ENCODE results near the gene KCNJ9.
A peak's percentile ranks its signal among the peaks of the same experiment; 100 is the strongest.

The KCNJ9 gene

DNA sequence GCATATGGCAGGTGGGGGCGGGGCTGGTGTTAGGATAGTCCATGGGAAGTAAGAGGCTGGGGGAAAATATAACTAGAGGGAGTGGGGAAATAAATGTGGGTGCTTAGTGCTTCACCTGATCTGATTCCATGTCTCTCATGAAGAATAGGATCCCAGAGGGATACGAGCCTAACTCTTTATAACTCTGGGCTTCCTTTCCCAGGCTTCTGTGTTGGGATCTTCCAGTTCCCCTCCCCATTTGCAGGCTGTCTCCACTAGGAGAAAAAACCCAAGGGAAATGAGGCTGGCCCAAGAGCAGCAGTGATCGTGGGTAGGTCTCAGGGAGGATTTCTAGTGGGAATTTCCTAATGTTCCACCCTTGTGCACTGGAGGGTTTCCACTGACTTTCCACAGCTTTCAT lies 1.6 kb downstream of the KCNJ9 start:
- H3K4me3 ChIP-seq (ENCODE audit: low read depth, low read length), result no peak overlapping the region
- TF ChIP-seq, protein P1, sequence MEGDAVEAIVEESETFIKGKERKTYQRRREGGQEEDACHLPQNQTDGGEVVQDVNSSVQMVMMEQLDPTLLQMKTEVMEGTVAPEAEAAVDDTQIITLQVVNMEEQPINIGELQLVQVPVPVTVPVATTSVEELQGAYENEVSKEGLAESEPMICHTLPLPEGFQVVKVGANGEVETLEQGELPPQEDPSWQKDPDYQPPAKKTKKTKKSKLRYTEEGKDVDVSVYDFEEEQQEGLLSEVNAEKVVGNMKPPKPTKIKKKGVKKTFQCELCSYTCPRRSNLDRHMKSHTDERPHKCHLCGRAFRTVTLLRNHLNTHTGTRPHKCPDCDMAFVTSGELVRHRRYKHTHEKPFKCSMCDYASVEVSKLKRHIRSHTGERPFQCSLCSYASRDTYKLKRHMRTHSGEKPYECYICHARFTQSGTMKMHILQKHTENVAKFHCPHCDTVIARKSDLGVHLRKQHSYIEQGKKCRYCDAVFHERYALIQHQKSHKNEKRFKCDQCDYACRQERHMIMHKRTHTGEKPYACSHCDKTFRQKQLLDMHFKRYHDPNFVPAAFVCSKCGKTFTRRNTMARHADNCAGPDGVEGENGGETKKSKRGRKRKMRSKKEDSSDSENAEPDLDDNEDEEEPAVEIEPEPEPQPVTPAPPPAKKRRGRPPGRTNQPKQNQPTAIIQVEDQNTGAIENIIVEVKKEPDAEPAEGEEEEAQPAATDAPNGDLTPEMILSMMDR (IDR thresholded peaks at IDR 0.05; ENCODE audit: borderline replicate concordance, insufficient read depth, low read depth, low read length), result no peak

DNA sequence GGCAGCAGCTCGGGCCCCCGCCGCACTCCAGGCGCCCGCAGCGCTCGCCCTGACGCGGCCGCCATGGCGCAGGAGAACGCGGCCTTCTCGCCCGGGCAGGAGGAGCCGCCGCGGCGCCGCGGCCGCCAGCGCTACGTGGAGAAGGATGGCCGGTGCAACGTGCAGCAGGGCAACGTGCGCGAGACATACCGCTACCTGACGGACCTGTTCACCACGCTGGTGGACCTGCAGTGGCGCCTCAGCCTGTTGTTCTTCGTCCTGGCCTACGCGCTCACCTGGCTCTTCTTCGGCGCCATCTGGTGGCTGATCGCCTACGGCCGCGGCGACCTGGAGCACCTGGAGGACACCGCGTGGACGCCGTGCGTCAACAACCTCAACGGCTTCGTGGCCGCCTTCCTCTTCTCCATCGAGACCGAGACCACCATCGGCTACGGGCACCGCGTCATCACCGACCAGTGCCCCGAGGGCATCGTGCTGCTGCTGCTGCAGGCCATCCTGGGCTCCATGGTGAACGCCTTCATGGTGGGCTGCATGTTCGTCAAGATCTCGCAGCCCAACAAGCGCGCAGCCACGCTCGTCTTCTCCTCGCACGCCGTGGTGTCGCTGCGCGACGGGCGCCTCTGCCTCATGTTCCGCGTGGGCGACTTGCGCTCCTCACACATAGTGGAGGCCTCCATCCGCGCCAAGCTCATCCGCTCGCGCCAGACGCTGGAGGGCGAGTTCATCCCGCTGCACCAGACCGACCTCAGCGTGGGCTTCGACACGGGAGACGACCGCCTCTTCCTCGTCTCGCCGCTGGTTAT lies 2.8 kb downstream of the KCNJ9 start:
- TF ChIP-seq, protein P1 (IDR thresholded peaks at IDR 0.05; ENCODE audit: borderline replicate concordance, insufficient read depth, low read depth, low read length), result peak; percentile 86
- peak overlapping the region; percentile 40 for H3K4me3 ChIP-seq (ENCODE audit: low read depth, low read length)

DNA sequence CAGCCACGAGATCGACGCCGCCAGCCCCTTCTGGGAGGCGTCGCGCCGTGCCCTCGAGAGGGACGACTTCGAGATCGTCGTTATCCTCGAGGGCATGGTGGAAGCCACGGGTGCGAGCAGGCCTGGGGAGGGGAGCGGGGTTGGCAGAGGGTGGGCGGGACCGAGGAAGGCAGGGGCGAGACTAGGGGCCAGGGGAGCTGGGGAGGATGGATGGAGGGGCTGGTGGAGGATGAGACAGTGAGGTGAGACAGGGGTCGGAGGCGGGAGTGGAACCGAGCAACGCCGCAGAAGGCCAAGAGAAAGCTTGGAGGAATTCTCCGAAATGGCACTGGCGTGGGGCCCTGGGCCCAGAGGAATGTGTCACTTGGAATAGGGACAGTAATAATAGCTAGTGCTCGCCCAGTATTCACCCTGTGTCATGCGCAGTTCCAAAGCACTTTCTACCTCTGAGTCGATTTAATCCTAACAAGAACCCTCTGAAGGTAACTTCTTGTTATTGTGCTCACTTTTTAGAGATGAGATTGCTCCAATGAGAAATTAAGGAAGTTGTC lies 3.5 kb downstream of the KCNJ9 start:
- H3K4me3 ChIP-seq (ENCODE audit: low read depth, low read length), result no peak overlapping the region
- TF ChIP-seq, protein P1 (IDR thresholded peaks at IDR 0.05; ENCODE audit: borderline replicate concordance, insufficient read depth, low read depth, low read length), result no peak

DNA sequence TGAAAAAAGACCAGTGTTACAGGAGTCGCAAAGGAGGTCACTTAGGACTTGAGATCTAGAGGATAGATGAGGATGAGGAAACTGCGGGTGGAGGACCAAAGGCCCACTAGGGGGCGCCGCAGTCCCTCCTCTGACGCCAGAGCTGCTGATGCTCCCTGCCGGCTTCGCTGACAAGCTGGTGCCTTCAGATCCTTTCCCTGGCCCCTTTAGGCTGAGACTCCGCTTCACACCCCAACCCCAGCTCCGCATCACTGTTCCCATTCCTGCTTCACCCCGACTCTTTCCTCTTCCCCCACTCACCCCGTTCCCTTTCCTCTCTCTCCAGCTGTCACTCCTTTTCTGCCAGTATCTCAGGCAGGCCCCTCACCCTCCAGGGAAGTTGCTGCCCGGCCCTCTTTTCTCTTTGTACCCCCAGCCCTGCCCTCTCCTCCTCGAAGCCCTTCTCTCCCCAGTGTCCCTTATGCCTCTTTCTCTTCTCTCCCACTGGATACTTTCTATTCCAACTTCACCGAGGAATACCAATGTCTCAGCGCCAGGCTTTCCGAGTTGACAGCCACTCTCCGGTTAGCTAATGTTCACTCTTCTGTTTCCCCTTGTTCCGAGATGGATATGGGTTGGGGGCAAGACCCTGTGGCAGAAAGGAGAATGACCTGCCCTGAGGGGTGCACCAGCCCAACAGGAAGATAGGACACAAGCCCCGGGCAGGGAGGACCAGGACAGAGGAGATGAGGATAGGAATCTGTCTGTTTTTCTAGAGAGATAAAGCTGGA lies 4.5 kb downstream of the KCNJ9 start:
- no peak overlapping the region for H3K4me3 ChIP-seq (ENCODE audit: low read depth, low read length)
- TF ChIP-seq, protein P1 (IDR thresholded peaks at IDR 0.05; ENCODE audit: borderline replicate concordance, insufficient read depth, low read depth, low read length), result peak; percentile 91

DNA sequence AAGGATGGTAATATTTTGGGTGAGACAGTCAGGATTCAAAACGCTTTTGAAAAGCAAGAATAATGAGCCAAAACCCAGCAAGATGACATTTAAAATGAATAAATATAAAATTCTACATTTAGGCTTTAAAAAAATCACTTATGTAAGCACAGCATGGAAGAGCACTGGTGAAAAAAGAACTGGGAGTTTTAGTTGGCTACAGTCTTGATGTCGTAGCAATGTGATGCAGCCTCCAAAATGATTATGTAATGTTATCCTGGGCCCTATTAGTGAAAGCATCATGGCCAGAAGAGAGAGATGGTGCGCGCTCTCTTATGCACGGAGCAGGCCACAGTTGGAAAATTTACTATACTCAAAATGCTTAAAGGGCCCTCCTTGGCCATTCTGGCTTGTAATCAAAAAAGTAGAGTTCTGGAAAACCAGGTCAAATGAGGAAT lies 5.1 kb downstream of the KCNJ9 start:
- H3K4me3 ChIP-seq (ENCODE audit: low read depth, low read length), result no peak overlapping the region
- TF ChIP-seq, protein P1 (IDR thresholded peaks at IDR 0.05; ENCODE audit: borderline replicate concordance, insufficient read depth, low read depth, low read length), result no peak

DNA sequence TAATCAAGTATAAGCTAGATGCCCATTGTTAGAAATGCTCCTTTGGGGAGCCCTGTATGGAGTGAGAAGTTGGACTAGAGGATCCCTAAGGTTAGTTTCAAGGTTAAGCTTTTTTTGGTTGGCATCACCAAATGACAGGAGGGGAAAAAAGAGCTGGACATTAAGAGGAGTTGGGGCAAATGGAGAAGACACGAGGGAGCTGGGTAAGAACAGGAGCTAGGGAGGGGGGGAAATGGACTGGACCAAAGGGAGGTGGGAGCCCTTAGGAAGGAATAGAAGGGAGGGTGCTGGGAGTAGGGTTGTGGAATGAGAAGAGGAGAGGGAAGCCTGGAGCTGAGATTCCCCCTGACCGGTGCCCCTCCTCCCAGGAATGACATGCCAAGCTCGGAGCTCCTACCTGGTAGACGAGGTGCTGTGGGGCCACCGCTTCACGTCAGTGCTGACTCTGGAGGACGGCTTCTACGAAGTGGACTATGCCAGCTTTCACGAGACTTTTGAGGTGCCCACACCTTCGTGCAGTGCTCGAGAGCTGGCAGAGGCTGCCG lies 5.9 kb downstream of the KCNJ9 start:
- H3K4me3 ChIP-seq (ENCODE audit: low read depth, low read length), result no peak overlapping the region
- TF ChIP-seq, protein P1 (IDR thresholded peaks at IDR 0.05; ENCODE audit: borderline replicate concordance, insufficient read depth, low read depth, low read length), result no peak
